H1 (cell line): ENCODE results near the gene BCL2L11. TPM values are rescaled to one million over a fixed set of nuclear protein-coding genes. Genes with fewer than 3 reads are reported as not detected.
A peak's percentile ranks its signal among the peaks of the same experiment; 100 is the strongest.

Source experiments
- CHD7 ChIP-seq: fragments of 300-600 bp; sonication (generic); IDR thresholded peaks from 2 replicates; pipeline ENCODE4 v1.7.1; 2012; ENCODE audit warnings: low read length, moderate library complexity, mild to moderate bottlenecking, inconsistent platforms; ENCODE audit not compliant: insufficient replicate concordance
- RAD21 ChIP-seq, 2 experiments: IDR thresholded peaks in 1 of 2; conservative IDR thresholded peaks in 1 of 2; 2 replicates each; pipeline ENCODE4 v1.6.1; 2011; ENCODE audit warnings: low read depth in 2 of 2, low read length in 2 of 2, improper control_type of control experiment in 1 of 2, inconsistent platforms in 1 of 2, mild to moderate bottlenecking in 1 of 2, moderate library complexity in 1 of 2
- polyA plus RNA-seq, 7 experiments: library from polyadenylated mRNA; depleted of rRNA in 3 of 7; stranded (reverse) in 5 of 7; unstranded in 2 of 7; fragments of >200 nt in 5 of 7; fragments of 200-250 nt in 2 of 7; gene quantifications; 1 replicate in 5 of 7; 2 replicates in 1 of 7; 4 replicates in 1 of 7; pipeline versions ENCODE4 v1.2.1 to v1.2.3, GENCODE V29; 2011 to 2013; ENCODE audit warnings: missing spikeins in 2 of 7, mixed read lengths in 2 of 7
- total RNA-seq: library from RNA; stranded (reverse); fragmentation: NEBNext Ultra II Directional; extraction: Animal tissue kit (Norgen Biotek cat#: 25700); gene quantifications from 2 replicates; pipeline ENCODE4 v1.2.1, GENCODE V29; 2021

The BCL2L11 gene
- total and polyA plus RNA-seq, 2 of the 8 experiments (the other 6 are each of a cell fraction or from before 2014, with no cell fraction given), result 7.5 to 22.9 TPM

GRCh38 chr2:111135910-111136297 lies 15.2 kb downstream of the BCL2L11 start (continued):
- TF ChIP-seq CHD7 (no peak), RAD21 (IDR thresholded peaks at IDR 0.05 in 1 of 2, conservative IDR thresholded peaks at IDR 0.05 in 1 of 2; ENCODE audit: low read depth in 2 of 2, low read length in 2 of 2) (peak; percentile 51 to 61)
